ENCODE measurements around the gene MDP1.

The MDP1 gene

DNA sequence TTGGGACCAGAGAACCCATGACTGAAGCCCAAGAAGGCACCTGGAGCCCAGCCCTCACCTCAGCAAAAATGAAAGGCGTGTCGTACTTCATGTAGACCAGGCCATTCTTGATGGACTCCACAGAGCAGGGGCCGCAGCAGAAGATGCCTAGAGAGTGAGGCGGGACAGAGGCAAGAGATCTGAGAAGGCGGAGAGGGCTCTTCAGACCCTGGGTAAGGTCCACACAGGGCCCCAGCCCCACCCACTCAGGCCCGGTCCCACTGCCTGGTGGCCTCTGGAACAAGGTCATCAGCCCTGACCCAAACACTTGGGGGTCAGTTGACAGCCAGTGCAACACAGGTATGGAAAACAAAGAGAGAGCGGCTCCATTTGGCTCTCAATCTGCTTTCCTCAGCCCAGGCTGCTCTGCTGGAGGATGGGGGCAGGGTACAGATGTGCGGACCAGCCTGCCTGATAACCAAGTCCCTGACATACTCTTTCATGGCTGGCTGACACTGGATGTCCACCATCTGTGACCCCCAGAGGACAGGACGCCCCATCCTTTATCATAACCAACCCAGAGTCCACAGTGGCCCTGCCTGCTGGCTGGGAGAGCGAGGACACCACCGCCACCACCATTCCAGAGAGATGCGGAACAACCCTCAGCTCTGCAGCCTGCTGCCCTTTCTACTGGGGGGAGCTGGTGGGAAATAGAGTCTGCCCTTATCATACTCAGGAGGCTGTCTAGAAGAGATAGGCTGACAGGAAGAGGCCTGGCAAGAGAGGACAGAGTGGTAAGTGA is 40.3 kb upstream of the MDP1 start:
- TF ChIP-seq, protein P1, sequence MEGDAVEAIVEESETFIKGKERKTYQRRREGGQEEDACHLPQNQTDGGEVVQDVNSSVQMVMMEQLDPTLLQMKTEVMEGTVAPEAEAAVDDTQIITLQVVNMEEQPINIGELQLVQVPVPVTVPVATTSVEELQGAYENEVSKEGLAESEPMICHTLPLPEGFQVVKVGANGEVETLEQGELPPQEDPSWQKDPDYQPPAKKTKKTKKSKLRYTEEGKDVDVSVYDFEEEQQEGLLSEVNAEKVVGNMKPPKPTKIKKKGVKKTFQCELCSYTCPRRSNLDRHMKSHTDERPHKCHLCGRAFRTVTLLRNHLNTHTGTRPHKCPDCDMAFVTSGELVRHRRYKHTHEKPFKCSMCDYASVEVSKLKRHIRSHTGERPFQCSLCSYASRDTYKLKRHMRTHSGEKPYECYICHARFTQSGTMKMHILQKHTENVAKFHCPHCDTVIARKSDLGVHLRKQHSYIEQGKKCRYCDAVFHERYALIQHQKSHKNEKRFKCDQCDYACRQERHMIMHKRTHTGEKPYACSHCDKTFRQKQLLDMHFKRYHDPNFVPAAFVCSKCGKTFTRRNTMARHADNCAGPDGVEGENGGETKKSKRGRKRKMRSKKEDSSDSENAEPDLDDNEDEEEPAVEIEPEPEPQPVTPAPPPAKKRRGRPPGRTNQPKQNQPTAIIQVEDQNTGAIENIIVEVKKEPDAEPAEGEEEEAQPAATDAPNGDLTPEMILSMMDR (IDR thresholded peaks at IDR 0.05; ENCODE audit: low read length) = no peak
- no peak for TF ChIP-seq EZH2 (IDR thresholded peaks at IDR 0.05; ENCODE audit: borderline replicate concordance, low read length)
- Histone ChIP-seq H3K9me2 (ENCODE audit: low read depth, low read length) (no peaks in the 10 kb centered on the region), H2AFZ (ENCODE audit: low read length) (no peak overlapping the region), H3K9me3 (ENCODE audit: low read length) (no peaks in the 10 kb centered on the region), H3K9ac (ENCODE audit: low read length) (no peak overlapping the region), H3K4me3 (ENCODE audit: low read depth, low read length, poor library complexity, severe bottlenecking) (no peak overlapping the region), H3K27ac (ENCODE audit: low read depth, low read length, poor library complexity, severe bottlenecking) (no peak overlapping the region), H3K27me3 (ENCODE audit: insufficient read depth, low read length) (no peaks in the 10 kb centered on the region), H4K20me1 (ENCODE audit: insufficient read depth, low read length) (no peaks in the 10 kb centered on the region), H3K36me3 (ENCODE audit: insufficient read depth, low read length) (no peaks in the 10 kb centered on the region), H3K4me2 (ENCODE audit: low read length) (no peak overlapping the region), H3F3A (ENCODE audit: insufficient read depth, low read length) (no peaks in the 10 kb centered on the region), H3K79me2 (ENCODE audit: insufficient read depth, low read length) (no peaks in the 10 kb centered on the region), H3K4me1 (ENCODE audit: insufficient read depth, low read length, severe bottlenecking) (no peaks in the 10 kb centered on the region)

DNA sequence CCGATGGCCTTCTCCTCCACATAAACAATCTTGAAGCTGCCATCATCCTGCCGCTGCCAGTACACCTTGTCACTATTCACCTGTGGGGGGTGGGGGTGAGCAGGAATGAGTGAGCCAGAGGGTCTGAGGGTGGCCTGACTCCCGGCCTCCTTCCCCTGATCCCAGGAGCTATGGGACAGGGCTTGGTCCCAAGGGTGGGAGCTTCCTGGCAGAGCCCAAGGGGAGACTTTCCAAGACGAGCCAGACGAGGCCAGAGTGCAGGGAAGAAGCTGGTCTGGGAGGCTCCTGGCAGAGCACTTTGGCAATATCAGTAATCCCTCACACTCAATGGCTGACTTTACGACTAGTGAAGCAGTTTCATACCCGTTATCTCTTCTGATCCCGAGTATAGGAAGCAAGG is 39.6 kb upstream of the MDP1 start:
- Histone ChIP-seq H3K9me3 (ENCODE audit: low read length) (no peaks in the 10 kb centered on the region), H3K4me2 (ENCODE audit: low read length) (no peak overlapping the region), H3K36me3 (ENCODE audit: insufficient read depth, low read length) (no peaks in the 10 kb centered on the region), H2AFZ (ENCODE audit: low read length) (no peak overlapping the region), H3K4me3 (ENCODE audit: low read depth, low read length, poor library complexity, severe bottlenecking) (no peak overlapping the region), H3K4me1 (ENCODE audit: insufficient read depth, low read length, severe bottlenecking) (no peaks in the 10 kb centered on the region), H3K27ac (ENCODE audit: low read depth, low read length, poor library complexity, severe bottlenecking) (no peak overlapping the region), H3K79me2 (ENCODE audit: insufficient read depth, low read length) (no peaks in the 10 kb centered on the region), H3F3A (ENCODE audit: insufficient read depth, low read length) (no peaks in the 10 kb centered on the region), H4K20me1 (ENCODE audit: insufficient read depth, low read length) (no peaks in the 10 kb centered on the region), H3K27me3 (ENCODE audit: insufficient read depth, low read length) (no peaks in the 10 kb centered on the region), H3K9me2 (ENCODE audit: low read depth, low read length) (no peaks in the 10 kb centered on the region), H3K9ac (ENCODE audit: low read length) (no peak overlapping the region)
- TF ChIP-seq, protein P1 (IDR thresholded peaks at IDR 0.05; ENCODE audit: low read length) = no peak
- TF ChIP-seq EZH2 (IDR thresholded peaks at IDR 0.05; ENCODE audit: borderline replicate concordance, low read length) = no peak

DNA sequence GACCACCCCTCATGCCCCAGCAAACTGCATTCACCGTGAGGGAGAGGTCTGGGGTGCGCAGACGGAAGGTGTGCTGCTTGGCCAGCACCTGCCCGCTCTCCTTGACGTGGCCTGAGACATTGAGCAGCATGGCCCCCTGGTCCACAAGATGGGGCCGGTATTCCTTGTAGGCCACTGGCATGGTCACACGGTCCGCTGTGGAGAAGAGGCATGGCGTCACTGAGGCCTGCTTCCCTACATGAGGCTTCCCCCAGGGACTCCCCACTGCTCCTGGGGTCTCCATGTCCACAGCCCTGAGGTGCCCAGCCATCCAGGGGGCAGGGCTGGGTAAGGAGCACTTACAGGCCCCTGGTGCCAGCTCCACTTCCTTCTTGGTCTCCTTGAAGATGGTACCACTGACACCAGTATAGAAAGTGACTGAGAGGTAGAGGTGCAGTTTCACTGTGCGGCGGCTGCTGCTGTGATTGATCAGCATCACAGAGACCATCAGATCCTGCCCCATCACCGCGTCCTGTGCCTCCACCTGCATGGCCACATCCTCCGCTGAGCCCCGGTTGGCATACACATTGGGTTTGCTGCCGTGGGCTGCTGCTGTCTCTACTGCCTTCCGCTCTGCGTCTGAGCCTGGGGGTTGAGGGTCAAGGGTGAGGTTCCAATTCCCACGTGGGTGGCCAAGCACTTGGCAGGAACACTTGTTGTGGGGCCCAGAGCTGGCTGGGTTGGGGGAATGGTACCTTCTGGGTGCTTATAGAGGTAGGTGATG is 38.9 kb upstream of the MDP1 start:
- Histone ChIP-seq H3K36me3 (ENCODE audit: insufficient read depth, low read length) (no peaks in the 10 kb centered on the region), H3K27me3 (ENCODE audit: insufficient read depth, low read length) (no peaks in the 10 kb centered on the region), H3K4me3 (ENCODE audit: low read depth, low read length, poor library complexity, severe bottlenecking) (no peak overlapping the region), H3K79me2 (ENCODE audit: insufficient read depth, low read length) (no peaks in the 10 kb centered on the region), H3K9me3 (ENCODE audit: low read length) (no peaks in the 10 kb centered on the region), H3K27ac (ENCODE audit: low read depth, low read length, poor library complexity, severe bottlenecking) (no peak overlapping the region), H3K4me2 (ENCODE audit: low read length) (no peak overlapping the region), H3F3A (ENCODE audit: insufficient read depth, low read length) (no peaks in the 10 kb centered on the region), H3K4me1 (ENCODE audit: insufficient read depth, low read length, severe bottlenecking) (no peaks in the 10 kb centered on the region), H3K9me2 (ENCODE audit: low read depth, low read length) (no peaks in the 10 kb centered on the region), H4K20me1 (ENCODE audit: insufficient read depth, low read length) (no peaks in the 10 kb centered on the region), H2AFZ (ENCODE audit: low read length) (no peak overlapping the region), H3K9ac (ENCODE audit: low read length) (no peak overlapping the region)
- no peak for TF ChIP-seq EZH2 (IDR thresholded peaks at IDR 0.05; ENCODE audit: borderline replicate concordance, low read length)
- TF ChIP-seq, protein P1 (IDR thresholded peaks at IDR 0.05; ENCODE audit: low read length) = no peak
